Esophagus squamous epithelium (tissue), 5 donors: Measurements from ENCODE around the gene PLCB1. TPM values are rescaled to one million over a fixed set of nuclear protein-coding genes. Genes with fewer than 3 reads are reported as not detected.

Source experiments
- DNase-seq: peaks from one replicate; lab custom pipeline; 2025; lab: John Stamatoyannopoulos, UW
- H3K27ac ChIP-seq, 4 donors: fragments of 200-600 bp; sonication (generic); one replicate each; pipeline ENCODE4 v1.5.1; 2016 to 2019; ENCODE audit warnings: mild to moderate bottlenecking in 1 of 4
- H3K27me3 ChIP-seq, 4 donors: fragments of 200-600 bp; sonication (generic); 1 replicate in 3 of 4; 2 replicates in 1 of 4; pipeline versions ENCODE4 v1.5.1 to v1.6.0; 2017 to 2021; ENCODE audit warnings: antibody characterized with exemption in 1 of 4
- H3K36me3 ChIP-seq, 3 donors: fragments of 200-600 bp; sonication (generic); one replicate each; pipeline ENCODE4 v1.5.1; 2016 to 2019
- H3K4me1 ChIP-seq, 3 donors: fragments of 200-600 bp; sonication (generic); one replicate each; pipeline ENCODE4 v1.5.1; 2017 to 2019
- H3K4me3 ChIP-seq, 4 donors: fragments of 200-600 bp; sonication (generic); 1 replicate in 3 of 4; 2 replicates in 1 of 4; pipeline ENCODE4 v1.5.1; 2016 to 2019; ENCODE audit warnings: mild to moderate bottlenecking in 2 of 4, moderate library complexity in 1 of 4
- H3K9me3 ChIP-seq, 3 donors: fragments of 200-600 bp; sonication (generic); one replicate each; pipeline ENCODE4 v1.5.1; 2016 to 2019
- POLR2A ChIP-seq, 4 donors: fragments of 450-650 bp; IDR thresholded peaks; one replicate each; pipeline ENCODE4 v1.6.1; 2017; ENCODE audit warnings: antibody characterized with exemption in 4 of 4, mild to moderate bottlenecking in 4 of 4, moderate library complexity in 3 of 4
- WGBS, 2 donors: methylation state at CpG; one replicate each; pipeline ENCODE4 v1.1.5; 2018; 5-methylcytosine and 5-hydroxymethylcytosine counted together
- intact Hi-C: fragments of 100-400 bp; cut with DNase I; formaldehyde crosslinking; loops from one replicate; pipeline ENCODE4 v1.15.0; 2022
- total RNA-seq, 4 donors: library from RNA; depleted of rRNA; stranded (reverse); fragments of >200 nt; gene quantifications; one replicate each; pipeline ENCODE4 v1.1.0, GENCODE V29; 2016
- TF ChIP-seq, protein P1 (sequence below), 6 experiments: fragments of 450-650 bp in 4 of 6; fragments of 200-600 bp in 2 of 6; sonication (generic) in 2 of 6; IDR thresholded peaks; one replicate each; pipeline ENCODE4 v1.5.1; 2016 to 2019; ENCODE audit warnings: antibody characterized with exemption in 6 of 6, mild to moderate bottlenecking in 4 of 6, moderate library complexity in 4 of 6
- donor health status: DM: yes; HTN: yes; CAD: no.

Gene PLCB1
- total RNA-seq, 4 donors from 2014 or later, result 1.9 to 20.4 (median 5.0) TPM

DNA sequence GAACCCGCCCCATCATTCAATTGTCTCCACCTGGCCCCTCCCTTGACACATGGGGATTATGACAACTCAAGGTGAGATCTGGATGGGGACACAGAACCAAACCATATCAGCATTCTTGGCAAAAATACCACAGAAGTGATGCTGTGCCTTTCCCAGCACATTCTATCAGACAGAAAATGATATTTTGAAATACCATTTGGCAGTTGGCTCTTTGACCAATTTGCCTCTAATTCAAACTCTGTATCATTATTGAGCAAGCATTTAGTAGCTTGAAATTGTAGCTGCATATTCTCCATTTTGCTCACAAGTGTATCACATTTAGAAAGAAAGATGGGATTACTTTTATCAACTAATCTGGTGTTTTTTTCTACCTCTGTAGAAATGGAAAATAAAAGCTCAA is 64.0 kb downstream of the PLCB1 start:
- TF ChIP-seq, protein P1, sequence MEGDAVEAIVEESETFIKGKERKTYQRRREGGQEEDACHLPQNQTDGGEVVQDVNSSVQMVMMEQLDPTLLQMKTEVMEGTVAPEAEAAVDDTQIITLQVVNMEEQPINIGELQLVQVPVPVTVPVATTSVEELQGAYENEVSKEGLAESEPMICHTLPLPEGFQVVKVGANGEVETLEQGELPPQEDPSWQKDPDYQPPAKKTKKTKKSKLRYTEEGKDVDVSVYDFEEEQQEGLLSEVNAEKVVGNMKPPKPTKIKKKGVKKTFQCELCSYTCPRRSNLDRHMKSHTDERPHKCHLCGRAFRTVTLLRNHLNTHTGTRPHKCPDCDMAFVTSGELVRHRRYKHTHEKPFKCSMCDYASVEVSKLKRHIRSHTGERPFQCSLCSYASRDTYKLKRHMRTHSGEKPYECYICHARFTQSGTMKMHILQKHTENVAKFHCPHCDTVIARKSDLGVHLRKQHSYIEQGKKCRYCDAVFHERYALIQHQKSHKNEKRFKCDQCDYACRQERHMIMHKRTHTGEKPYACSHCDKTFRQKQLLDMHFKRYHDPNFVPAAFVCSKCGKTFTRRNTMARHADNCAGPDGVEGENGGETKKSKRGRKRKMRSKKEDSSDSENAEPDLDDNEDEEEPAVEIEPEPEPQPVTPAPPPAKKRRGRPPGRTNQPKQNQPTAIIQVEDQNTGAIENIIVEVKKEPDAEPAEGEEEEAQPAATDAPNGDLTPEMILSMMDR (IDR thresholded peaks at IDR 0.05), result no peak
- TF ChIP-seq POLR2A (IDR thresholded peaks at IDR 0.05), result no peak
- Histone ChIP-seq H3K4me1 (peaks cover 0 to 13% (median 0%) of the 10 kb centered on the region in 3 donors), H3K9me3 (peaks cover 0 to 6% (median 0%) of the 10 kb centered on the region in 3 donors), H3K27me3 (no peaks in the 10 kb centered on the region), H3K36me3 (no peaks in the 10 kb centered on the region), H3K27ac (peak overlapping the region in 2 of 4 donors; percentile 22 to 39), H3K4me3 (no peak overlapping the region)
- no peak for DNase-seq
- intact Hi-C loops, result no loop called here
- WGBS, 2 donors, result 69 to 83% methylated on average over 1 of the region's 1 CpG

DNA sequence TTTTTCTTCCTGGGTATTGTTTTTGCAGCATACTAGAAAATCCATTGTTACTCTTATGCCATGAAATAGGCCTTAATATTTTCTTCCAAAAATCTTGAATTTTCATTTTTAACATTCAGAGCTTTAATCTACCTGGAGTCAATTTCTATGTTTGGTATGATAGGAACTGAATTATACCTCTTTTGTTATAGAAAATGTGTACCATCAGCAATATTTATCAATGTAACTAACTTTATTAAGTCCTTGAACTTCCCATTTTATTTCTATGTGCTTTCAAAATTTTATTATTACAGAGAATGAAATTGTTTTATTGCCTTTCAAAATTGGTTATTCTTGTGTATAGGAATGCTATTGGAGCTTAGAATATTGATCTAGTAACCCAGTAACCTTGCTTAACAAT is 68.2 kb downstream of the PLCB1 start:
- H3K36me3 ChIP-seq, result no peaks in the 10 kb centered on the region
- peaks cover 0 to 10% (median 0%) of the 10 kb centered on the region in 3 donors for H3K4me1 ChIP-seq
- DNase-seq, result no peak
- intact Hi-C loops, result no loop called here
- TF ChIP-seq, protein P1 (IDR thresholded peaks at IDR 0.05), result no peak
- TF ChIP-seq POLR2A (IDR thresholded peaks at IDR 0.05), result no peak
- H3K9me3 ChIP-seq, result no peaks in the 10 kb centered on the region
- H3K27ac ChIP-seq, result no peak overlapping the region
- H3K4me3 ChIP-seq, result no peak overlapping the region
- H3K27me3 ChIP-seq, result no peaks in the 10 kb centered on the region

GRCh38 chr20:8203366-8203765 is 71.3 kb downstream of the PLCB1 start:
- no peak overlapping the region for H3K27ac ChIP-seq
- 50 to 68% methylated on average over 1 of the region's 1 CpG for WGBS, 2 donors
- TF ChIP-seq, protein P1 (IDR thresholded peaks at IDR 0.05), result no peak
- no peak for TF ChIP-seq POLR2A (IDR thresholded peaks at IDR 0.05)
- no peaks in the 10 kb centered on the region for H3K9me3 ChIP-seq
- H3K4me3 ChIP-seq, result no peak overlapping the region
- H3K36me3 ChIP-seq, result no peaks in the 10 kb centered on the region
- no peaks in the 10 kb centered on the region for H3K27me3 ChIP-seq
- H3K4me1 ChIP-seq, result no peaks in the 10 kb centered on the region
- intact Hi-C loops, result no loop called here
- no peak for DNase-seq

DNA sequence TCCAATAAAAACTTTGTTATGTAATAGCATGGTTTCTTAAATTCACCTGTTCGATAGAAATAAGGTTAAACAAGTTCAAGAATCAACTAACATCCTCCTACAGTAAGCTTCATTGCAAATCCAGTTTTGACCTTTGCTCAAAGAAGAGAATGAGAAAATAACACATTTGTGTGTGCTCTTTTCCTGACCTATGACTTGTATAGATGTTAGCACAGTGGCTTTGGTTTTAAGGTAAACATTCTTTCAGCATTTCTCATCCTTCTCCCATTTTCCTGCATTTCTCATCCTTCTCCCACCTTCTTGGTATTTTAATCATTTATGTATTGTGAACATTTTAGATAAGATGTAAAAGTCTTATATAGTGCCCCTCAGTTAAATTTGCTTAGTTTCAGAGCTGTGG is 73.9 kb downstream of the PLCB1 start:
- H3K4me1 ChIP-seq, result no peaks in the 10 kb centered on the region
- H3K4me3 ChIP-seq, result no peak overlapping the region
- no peak for TF ChIP-seq POLR2A (IDR thresholded peaks at IDR 0.05)
- TF ChIP-seq, protein P1 (IDR thresholded peaks at IDR 0.05), result no peak
- WGBS, 2 donors, result 79 to 90% methylated on average over 1 of the region's 1 CpG
- no peaks in the 10 kb centered on the region for H3K9me3 ChIP-seq
- no peak overlapping the region for H3K27ac ChIP-seq
- H3K36me3 ChIP-seq, result no peaks in the 10 kb centered on the region
- intact Hi-C loops, result no loop called here
- DNase-seq, result no peak
- no peaks in the 10 kb centered on the region for H3K27me3 ChIP-seq

DNA sequence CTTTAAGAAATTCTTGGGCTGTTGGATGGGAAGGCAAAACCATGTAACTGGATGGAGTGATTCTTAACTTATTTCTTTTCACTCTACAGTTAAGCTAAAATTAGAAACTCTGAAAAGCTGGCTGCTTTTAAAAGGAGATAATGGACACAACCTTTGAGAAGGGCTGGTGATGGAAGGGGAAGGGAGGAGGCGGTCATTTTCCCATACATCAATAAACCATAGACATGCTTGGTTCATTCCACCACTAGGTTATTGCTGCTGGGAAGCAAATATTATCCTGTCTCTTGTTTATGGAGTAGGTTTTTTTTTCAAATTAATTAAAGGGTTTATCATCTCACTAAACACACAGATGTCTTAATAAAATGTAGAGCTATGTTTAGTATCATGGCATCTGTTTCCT is 76.2 kb downstream of the PLCB1 start:
- no peaks in the 10 kb centered on the region for H3K27me3 ChIP-seq
- no peak overlapping the region for H3K4me3 ChIP-seq
- 85 to 92% methylated on average over 1 of the region's 1 CpG for WGBS, 2 donors
- no peaks in the 10 kb centered on the region for H3K9me3 ChIP-seq
- TF ChIP-seq, protein P1 (IDR thresholded peaks at IDR 0.05), result no peak
- TF ChIP-seq POLR2A (IDR thresholded peaks at IDR 0.05), result no peak
- intact Hi-C loops, result no loop called here
- DNase-seq, result no peak
- no peaks in the 10 kb centered on the region for H3K36me3 ChIP-seq
- H3K27ac ChIP-seq, result no peak overlapping the region
- peaks cover 0 to 8% (median 0%) of the 10 kb centered on the region in 3 donors for H3K4me1 ChIP-seq
